Glutamatergic neuron (in vitro differentiated cells): Measurements from ENCODE around the gene ERCC8. TPM values are rescaled to one million over a fixed set of nuclear protein-coding genes. Genes with fewer than 3 reads are reported as not detected.
"Not testable (repeated sequence)": the region's sequence is repeated elsewhere in the genome, so short reads cannot be mapped to it uniquely, and the experiment has no call there.

Source experiments
- DNase-seq: peaks from one replicate; pipeline ENCODE4 v3.0.0; 2022
- H3K27ac Mint-ChIP-seq: one replicate; pipeline ENCODE4 v1.8.0; 2020; ENCODE audit warnings: mild to moderate bottlenecking, mixed read lengths, inconsistent platforms; ENCODE audit not compliant: unreplicated experiment
- H3K27me3 Mint-ChIP-seq: one replicate; pipeline ENCODE4 v1.8.0; 2020; ENCODE audit warnings: mild to moderate bottlenecking, moderate library complexity, mixed read lengths, inconsistent platforms; ENCODE audit not compliant: unreplicated experiment
- H3K36me3 Mint-ChIP-seq: one replicate; pipeline ENCODE4 v1.8.0; 2020; ENCODE audit warnings: mild to moderate bottlenecking, mixed read lengths, inconsistent platforms; ENCODE audit not compliant: unreplicated experiment
- H3K4me1 Mint-ChIP-seq: one replicate; pipeline ENCODE4 v1.8.0; 2020; ENCODE audit warnings: mild to moderate bottlenecking, low read depth, mixed read lengths, inconsistent platforms; ENCODE audit not compliant: unreplicated experiment
- H3K4me3 Mint-ChIP-seq: one replicate; pipeline ENCODE4 v1.8.0; 2020; ENCODE audit warnings: mild to moderate bottlenecking, mixed read lengths, inconsistent platforms; ENCODE audit not compliant: unreplicated experiment
- H3K9me3 Mint-ChIP-seq: one replicate; pipeline ENCODE4 v1.8.0; 2020; ENCODE audit warnings: mild to moderate bottlenecking, moderate library complexity, mixed read lengths, inconsistent platforms; ENCODE audit not compliant: unreplicated experiment
- CTCF ChIP-seq: fragments of 200-600 bp; sonication (generic); IDR thresholded peaks from one replicate; pipeline ENCODE4 v1.5.0; 2021; ENCODE audit not compliant: partially characterized antibody, unreplicated experiment
- total RNA-seq: library from RNA; stranded (reverse); fragmentation: NEBNext Ultra II Directional; extraction: Animal tissue kit (Norgen Biotek cat#: 25700); gene quantifications from one replicate; pipeline ENCODE4 v1.2.1, GENCODE V29; 2021; ENCODE audit not compliant: unreplicated experiment

The ERCC8 gene
- total RNA-seq, 1 donor from 2014 or later = 17.6 TPM

- Mint-ChIP-seq H3K36me3 (peaks cover 5% of the 10 kb centered on the region), H3K27ac (no peak overlapping the region), H3K4me1 (no peaks in the 10 kb centered on the region), H3K4me3 (no peak overlapping the region), H3K27me3 (peaks cover 2% of the 10 kb centered on the region), H3K9me3 (peaks cover 5% of the 10 kb centered on the region)
- TF ChIP-seq CTCF = no peak
- DNase-seq = no peak
These were observed 44.9 kb upstream of the ERCC8 start for GRCh38 chr5:60989790-60990189.

GRCh38 chr5:60982127-60982526, 37.3 kb upstream of the ERCC8 start:
- not testable (repeated sequence) for H3K27me3 Mint-ChIP-seq, H3K4me3 Mint-ChIP-seq, DNase-seq, H3K27ac Mint-ChIP-seq, H3K36me3 Mint-ChIP-seq, H3K9me3 Mint-ChIP-seq, H3K4me1 Mint-ChIP-seq

GRCh38 chr5:60980511-60980910, 35.6 kb upstream of the ERCC8 start:
- Mint-ChIP-seq H3K27me3 (no peaks in the 10 kb centered on the region), H3K4me3 (no peak overlapping the region), H3K4me1 (no peaks in the 10 kb centered on the region), H3K36me3 (peaks cover 4% of the 10 kb centered on the region), H3K9me3 (no peaks in the 10 kb centered on the region), H3K27ac (no peak overlapping the region)
- TF ChIP-seq CTCF = no peak
- no peak for DNase-seq

GRCh38 chr5:60978968-60979367, 34.1 kb upstream of the ERCC8 start:
- TF ChIP-seq CTCF = no peak
- H3K27me3 Mint-ChIP-seq = no peaks in the 10 kb centered on the region
- no peak for DNase-seq
- no peak overlapping the region for H3K27ac Mint-ChIP-seq
- no peak overlapping the region for H3K4me3 Mint-ChIP-seq
- no peaks in the 10 kb centered on the region for H3K9me3 Mint-ChIP-seq
- H3K4me1 Mint-ChIP-seq = no peaks in the 10 kb centered on the region
- H3K36me3 Mint-ChIP-seq = peaks cover 4% of the 10 kb centered on the region

GRCh38 chr5:60977956-60978737, 33.3 kb upstream of the ERCC8 start:
- Mint-ChIP-seq H3K4me1 (no peaks in the 10 kb centered on the region), H3K36me3 (peaks cover 4% of the 10 kb centered on the region), H3K4me3 (no peak overlapping the region), H3K27me3 (no peaks in the 10 kb centered on the region), H3K27ac (no peak overlapping the region), H3K9me3 (no peaks in the 10 kb centered on the region)
- no peak for DNase-seq
- no peak for TF ChIP-seq CTCF
